Liver (tissue), 9 donors: ENCODE measurements around the gene CLEC16A. TPM values are rescaled to one million over a fixed set of nuclear protein-coding genes. Genes with fewer than 3 reads are reported as not detected.

Source experiments
- DNase-seq: peaks from one replicate; pipeline ENCODE4 v3.0.0-alpha.2; 2017; ENCODE audit warnings: low spot score
- H3K27ac ChIP-seq, 2 donors: one replicate each; pipeline ENCODE4 v1.7.0; 2013; ENCODE audit warnings: inconsistent platforms in 2 of 2, low read length in 2 of 2, control low read depth in 1 of 2, low read depth in 1 of 2, mild to moderate bottlenecking in 1 of 2
- H3K27me3 ChIP-seq, 4 donors: one replicate each; pipeline versions ENCODE4 v1.6.1 to v1.7.0; 2013; ENCODE audit warnings: low read length in 3 of 4, inconsistent platforms in 1 of 4, mild to moderate bottlenecking in 1 of 4, moderate library complexity in 1 of 4; ENCODE audit not compliant: control insufficient read depth in 4 of 4, insufficient read depth in 4 of 4
- H3K36me3 ChIP-seq, 4 donors: one replicate each; pipeline versions ENCODE4 v1.6.1 to v1.7.0; 2013; ENCODE audit warnings: low read length in 3 of 4, mild to moderate bottlenecking in 3 of 4, low read depth in 1 of 4, moderate library complexity in 1 of 4; ENCODE audit not compliant: control insufficient read depth in 4 of 4, insufficient read depth in 3 of 4
- H3K4me1 ChIP-seq, 4 donors: one replicate each; pipeline versions ENCODE4 v1.6.1 to v1.7.0; 2013; ENCODE audit warnings: low read length in 3 of 4, mild to moderate bottlenecking in 3 of 4, moderate library complexity in 1 of 4; ENCODE audit not compliant: control insufficient read depth in 4 of 4, insufficient read depth in 4 of 4
- H3K4me3 ChIP-seq, 3 donors: one replicate each; pipeline versions ENCODE4 v1.6.1 to v1.7.0; 2013; ENCODE audit warnings: low read length in 3 of 3, control low read depth in 1 of 3, low read depth in 1 of 3, mild to moderate bottlenecking in 1 of 3
- H3K9ac ChIP-seq, 2 donors: one replicate each; pipeline ENCODE4 v1.7.0; 2013; ENCODE audit warnings: low read length in 2 of 2, mild to moderate bottlenecking in 2 of 2, moderate library complexity in 2 of 2, control low read depth in 1 of 2, low read depth in 1 of 2
- H3K9me3 ChIP-seq, 4 donors: one replicate each; pipeline versions ENCODE4 v1.6.1 to v1.7.0; 2013; ENCODE audit warnings: low read length in 3 of 4; ENCODE audit not compliant: control insufficient read depth in 4 of 4
- CTCF ChIP-seq: fragments of 150-350 bp; IDR thresholded peaks from 2 replicates; pipeline ENCODE4 v1.5.1; 2017; ENCODE audit warnings: improper control_type of control experiment, low read depth, low read length; ENCODE audit not compliant: missing input control
- EGR1 ChIP-seq, 2 donors: IDR thresholded peaks; 2 replicates each; pipeline ENCODE4 v1.6.1; 2016 to 2018; ENCODE audit warnings: antibody characterized with exemption in 2 of 2, low read depth in 2 of 2
- FOXA1 ChIP-seq: IDR thresholded peaks from 2 replicates; pipeline ENCODE4 v1.6.1; 2016; ENCODE audit warnings: antibody characterized with exemption
- FOXA2 ChIP-seq: IDR thresholded peaks from 2 replicates; pipeline ENCODE4 v1.6.1; 2016; ENCODE audit warnings: antibody characterized with exemption
- GABPA ChIP-seq, 2 donors: IDR thresholded peaks in 1 of 2; conservative IDR thresholded peaks in 1 of 2; 2 replicates each; pipeline ENCODE4 v1.6.1; 2016; ENCODE audit warnings: antibody characterized with exemption in 2 of 2, mild to moderate bottlenecking in 1 of 2, moderate library complexity in 1 of 2
- HNF4A ChIP-seq, 2 donors: conservative IDR thresholded peaks; 2 replicates each; pipeline ENCODE4 v1.6.1; 2016; ENCODE audit warnings: antibody characterized with exemption in 2 of 2, mild to moderate bottlenecking in 2 of 2
- HNF4G ChIP-seq: IDR thresholded peaks from 2 replicates; pipeline ENCODE4 v1.6.1; 2016; ENCODE audit warnings: antibody characterized with exemption
- JUND ChIP-seq, 2 donors: IDR thresholded peaks; 2 replicates each; pipeline ENCODE4 v1.6.1; 2016; ENCODE audit warnings: antibody characterized with exemption in 2 of 2
- MAX ChIP-seq: IDR thresholded peaks from 2 replicates; pipeline ENCODE4 v1.6.1; 2016; ENCODE audit warnings: antibody characterized with exemption
- NR2F2 ChIP-seq: IDR thresholded peaks from 2 replicates; pipeline ENCODE4 v1.6.1; 2016; ENCODE audit warnings: antibody characterized with exemption
- RAD21 ChIP-seq, 2 donors: IDR thresholded peaks; 2 replicates each; pipeline ENCODE4 v1.6.1; 2016; ENCODE audit warnings: antibody characterized with exemption in 2 of 2, mild to moderate bottlenecking in 2 of 2
- RXRA ChIP-seq, 2 donors: IDR thresholded peaks; 2 replicates each; pipeline ENCODE4 v1.6.1; 2017 to 2018; ENCODE audit warnings: antibody characterized with exemption in 2 of 2, mild to moderate bottlenecking in 1 of 2
- SP1 ChIP-seq: IDR thresholded peaks from 2 replicates; pipeline ENCODE4 v1.6.1; 2018; ENCODE audit warnings: antibody characterized with exemption, mild to moderate bottlenecking
- TAF1 ChIP-seq: conservative IDR thresholded peaks from 2 replicates; pipeline ENCODE4 v1.6.1; 2016; ENCODE audit warnings: antibody characterized with exemption, mild to moderate bottlenecking
- YY1 ChIP-seq: IDR thresholded peaks from 2 replicates; pipeline ENCODE4 v1.6.1; 2016; ENCODE audit warnings: antibody characterized with exemption, mild to moderate bottlenecking
- ZBTB33 ChIP-seq: IDR thresholded peaks from 2 replicates; pipeline ENCODE4 v1.6.1; 2016; ENCODE audit warnings: antibody characterized with exemption
- WGBS: extraction: QIAGEN DNeasy Blood & Tissue Kit; methylation state at CpG from one replicate; pipeline ENCODE4 v1.1.7; 2013; 5-methylcytosine and 5-hydroxymethylcytosine counted together
- polyA plus RNA-seq, 2 donors: library from polyadenylated mRNA; stranded (reverse) in 1 of 2; unstranded in 1 of 2; fragments of 200-250 nt in 1 of 2; fragments of >200 nt in 1 of 2; fragmentation: Nextera tagmentation in 1 of 2; extraction: Ambion mirVana in 1 of 2; gene quantifications; one replicate each; pipeline versions ENCODE4 v1.2.1 to v1.2.3, GENCODE V29; 2013 to 2015
- total RNA-seq, 2 donors: library from RNA; depleted of rRNA; stranded (reverse); fragments of >200 nt; gene quantifications; one replicate each; pipeline ENCODE4 v1.2.3, GENCODE V29; 2014
- donor health status: healthy.
- donor health status: healthy.
- donor health status: healthy.
- donor health status: healthy.
- donor health status: healthy.

The CLEC16A gene
- total and polyA plus RNA-seq, 4 donors, result 9.7 to 23.0 (median 17.4) TPM

- TF ChIP-seq JUND (IDR thresholded peaks at IDR 0.05) (peak in 1 of 2 donors; percentile 27), MAX (no peak), CTCF (no peak), EGR1 (IDR thresholded peaks at IDR 0.05; ENCODE audit: low read depth in 2 of 2) (no peak), RXRA (IDR thresholded peaks at IDR 0.05) (peak; percentile 12 to 69), NR2F2 (no peak), HNF4G (no peak), GABPA (IDR thresholded peaks at IDR 0.05 in 1 of 2, conservative IDR thresholded peaks at IDR 0.05 in 1 of 2) (no peak), HNF4A (conservative IDR thresholded peaks at IDR 0.05) (peak; percentile 6 to 55)
- Histone ChIP-seq H3K4me3 (no peak overlapping the region), H3K9ac (no peak overlapping the region), H3K27ac (no peak overlapping the region), H3K36me3 (peaks cover 2 to 27% (median 11%) of the 10 kb centered on the region in 4 donors), H3K9me3 (no peaks in the 10 kb centered on the region), H3K27me3 (no peaks in the 10 kb centered on the region), H3K4me1 (no peaks in the 10 kb centered on the region)
- DNase-seq, result no peak
- 71% methylated on average over 14 of the region's 14 CpGs for WGBS
Observed at GRCh38 chr16:11033629-11034420, 89.5 kb downstream of the CLEC16A start.

GRCh38 chr16:11034481-11034931, 90.1 kb downstream of the CLEC16A start:
- H3K36me3 ChIP-seq, result peaks cover 2 to 23% (median 10%) of the 10 kb centered on the region in 4 donors
- H3K27ac ChIP-seq, result no peak overlapping the region
- no peaks in the 10 kb centered on the region for H3K27me3 ChIP-seq
- H3K9ac ChIP-seq, result no peak overlapping the region
- H3K4me1 ChIP-seq, result no peaks in the 10 kb centered on the region
- DNase-seq, result no peak
- 91% methylated on average over 8 of the region's 8 CpGs for WGBS
- H3K4me3 ChIP-seq, result no peak overlapping the region
- no peak for TF ChIP-seq HNF4A (conservative IDR thresholded peaks at IDR 0.05)
- no peak for TF ChIP-seq HNF4G
- no peak for TF ChIP-seq RXRA (IDR thresholded peaks at IDR 0.05)
- no peak for TF ChIP-seq NR2F2
- TF ChIP-seq SP1, result no peak
- no peak for TF ChIP-seq YY1
- TF ChIP-seq TAF1, result no peak
- TF ChIP-seq ZBTB33, result no peak
- TF ChIP-seq FOXA2, result no peak
- TF ChIP-seq RAD21 (IDR thresholded peaks at IDR 0.05), result no peak
- TF ChIP-seq EGR1 (IDR thresholded peaks at IDR 0.05; ENCODE audit: low read depth in 2 of 2), result no peak
- TF ChIP-seq GABPA (IDR thresholded peaks at IDR 0.05 in 1 of 2, conservative IDR thresholded peaks at IDR 0.05 in 1 of 2), result no peak
- TF ChIP-seq FOXA1, result no peak
- H3K9me3 ChIP-seq, result no peaks in the 10 kb centered on the region
